Right lobe of liver (tissue), 6 donors: ENCODE results near the gene TSPAN18. TPM values are rescaled to one million over a fixed set of nuclear protein-coding genes. Genes with fewer than 3 reads are reported as not detected.

Source experiments
- ATAC-seq, 4 donors: fragments of 200-7000 bp; cut with Tn5 transposase; one replicate each; pipeline ENCODE4 v1.9.1; 2020; ENCODE audit warnings: mild to moderate bottlenecking in 4 of 4, moderate library complexity in 4 of 4
- DNase-seq, 3 donors: peaks; one replicate each; pipeline ENCODE4 v3.0.0-alpha.2; 2020
- H3K27ac ChIP-seq, 3 donors: fragments of 200-600 bp; one replicate each; pipeline ENCODE4 v1.8.0; 2022
- H3K27me3 ChIP-seq, 2 donors: fragments of 200-600 bp; one replicate each; pipeline ENCODE4 v1.8.0; 2022
- H3K36me3 ChIP-seq, 4 donors: fragments of 200-600 bp; sonication (generic) in 1 of 4; one replicate each; pipeline versions ENCODE4 v1.5.1 to v1.8.0; 2017 to 2022; ENCODE audit warnings: control low read depth in 1 of 4
- H3K4me1 ChIP-seq, 4 donors: fragments of 200-600 bp; sonication (generic) in 1 of 4; one replicate each; pipeline versions ENCODE4 v1.5.1 to v1.8.0; 2017 to 2022; ENCODE audit warnings: control low read depth in 1 of 4
- H3K4me3 ChIP-seq, 3 donors: fragments of 200-600 bp; one replicate each; pipeline ENCODE4 v1.8.0; 2022
- H3K9me3 ChIP-seq, 4 donors: fragments of 200-600 bp; sonication (generic) in 1 of 4; one replicate each; pipeline versions ENCODE4 v1.5.1 to v1.8.0; 2017 to 2022; ENCODE audit warnings: control low read depth in 1 of 4
- CTCF ChIP-seq, 4 donors: fragments of 200-600 bp in 3 of 4; fragments of 450-650 bp in 1 of 4; IDR thresholded peaks; one replicate each; pipeline versions ENCODE4 v1.5.1 to v1.8.0; 2016 to 2022; ENCODE audit warnings: antibody characterized with exemption in 4 of 4, mild to moderate bottlenecking in 2 of 4
- POLR2A ChIP-seq: fragments of 450-650 bp; IDR thresholded peaks from one replicate; pipeline ENCODE4 v1.6.1; 2017; ENCODE audit warnings: antibody characterized with exemption, mild to moderate bottlenecking
- WGBS: methylation state at CpG from one replicate; pipeline ENCODE4 v1.1.6; 2018; ENCODE audit warnings: low coverage, low lambda C conversion rate; ENCODE audit not compliant: insufficient coverage; ENCODE audit errors: missing lambda C conversion rate; 5-methylcytosine and 5-hydroxymethylcytosine counted together
- intact Hi-C, 2 donors: fragments of 100-400 bp; cut with DNase I; formaldehyde crosslinking; loops; one replicate each; pipeline versions ENCODE4 v1.11.2 to v1.14.1; 2022
- total RNA-seq, 6 experiments: library from RNA; depleted of rRNA in 2 of 6; stranded (reverse); fragments of >200 nt in 2 of 6; fragmentation: NEBNext Ultra II Directional in 3 of 6; extraction: Animal tissue kit (Norgen Biotek cat#: 25700) in 3 of 6; gene quantifications; one replicate each; pipeline versions ENCODE4 v1.1.0 to v1.2.4, GENCODE V29; 2016 to 2023
- donor health status: DM: no; HTN: yes; CAD: no.
- donor health status: DM: no; HTN: no; CAD: no.
- donor health status: DM: no; HTN: no; CAD: no.
- donor health status: DM: no; HTN: yes; CAD: no.
- donor health status: DM: no; HTN: yes; CAD: no.

The TSPAN18 gene
- total RNA-seq, 6 experiments from 2014 or later = 3.4 to 10.6 (median 5.3) TPM

GRCh38 chr11:44777209-44778194, 50.7 kb downstream of the TSPAN18 start:
- no peak overlapping the region for H3K4me3 ChIP-seq
- intact Hi-C loops = loop anchor here (10.0 kb wide), 1 partner anchor 153 kb away; no protein-coding TSS in a partner anchor
- TF ChIP-seq POLR2A = no peak
- no peaks in the 10 kb centered on the region for H3K27me3 ChIP-seq
- no peaks in the 10 kb centered on the region for H3K9me3 ChIP-seq
- H3K4me1 ChIP-seq = no peaks in the 10 kb centered on the region
- 60% methylated on average over 1 of the region's 6 CpGs for WGBS
- ATAC-seq = no peak
- peak in 1 of 3 donors; percentile 33 for DNase-seq
- no peak overlapping the region for H3K27ac ChIP-seq
- H3K36me3 ChIP-seq = no peaks in the 10 kb centered on the region

- intact Hi-C loops = loop anchor here (10.0 kb wide), 1 partner anchor 154 kb away; no protein-coding TSS in a partner anchor
- Histone ChIP-seq H3K4me3 (no peak overlapping the region), H3K27ac (no peak overlapping the region), H3K36me3 (no peaks in the 10 kb centered on the region), H3K9me3 (no peaks in the 10 kb centered on the region), H3K27me3 (no peaks in the 10 kb centered on the region), H3K4me1 (no peaks in the 10 kb centered on the region)
- 95% methylated on average over 3 of the region's 5 CpGs for WGBS
- TF ChIP-seq CTCF (IDR thresholded peaks at IDR 0.05) (no peak), POLR2A (no peak)
- no peak for ATAC-seq
- DNase-seq = peak in 1 of 3 donors; percentile 28
These were observed 51.7 kb downstream of the TSPAN18 start for GRCh38 chr11:44778195-44779100.

- intact Hi-C loops = loop anchor here (10.0 kb wide), 1 partner anchor 155 kb away; no protein-coding TSS in a partner anchor
- Histone ChIP-seq H3K27me3 (no peaks in the 10 kb centered on the region), H3K4me1 (no peaks in the 10 kb centered on the region), H3K27ac (no peak overlapping the region), H3K9me3 (no peaks in the 10 kb centered on the region), H3K4me3 (no peak overlapping the region), H3K36me3 (no peaks in the 10 kb centered on the region)
- ATAC-seq (no peak), DNase-seq (peak in 1 of 3 donors; percentile 25)
- TF ChIP-seq CTCF (IDR thresholded peaks at IDR 0.05) = no peak
- TF ChIP-seq POLR2A = no peak
- 73% methylated on average over 10 of the region's 10 CpGs for WGBS
These were observed 53.2 kb downstream of the TSPAN18 start for GRCh38 chr11:44779736-44780520.

- intact Hi-C loops = no loop called here
- 70% methylated on average over 8 of the region's 9 CpGs for WGBS
- no peaks in the 10 kb centered on the region for H3K4me1 ChIP-seq
- no peaks in the 10 kb centered on the region for H3K36me3 ChIP-seq
- H3K4me3 ChIP-seq = no peak overlapping the region
- H3K9me3 ChIP-seq = no peaks in the 10 kb centered on the region
- DNase-seq = peak in 1 of 3 donors; percentile 41
- ATAC-seq = peak; percentile 43 to 75 (median 58)
- TF ChIP-seq CTCF (IDR thresholded peaks at IDR 0.05) (no peak), POLR2A (no peak)
- no peaks in the 10 kb centered on the region for H3K27me3 ChIP-seq
- no peak overlapping the region for H3K27ac ChIP-seq
These were observed 54.3 kb downstream of the TSPAN18 start for GRCh38 chr11:44780940-44781631.
